ENCODE results near the gene AEBP2.
"Not testable (repeated sequence)": the region's sequence is repeated elsewhere in the genome, so short reads cannot be mapped to it uniquely, and the experiment has no call there.

GRCh38 chr12:19413582-19413981 is 25.7 kb upstream of the AEBP2 start:
- TF ChIP-seq CTCF (IDR thresholded peaks at IDR 0.05); POLR2A (IDR thresholded peaks at IDR 0.05); POLR2AphosphoS5 (IDR thresholded peaks at IDR 0.05; ENCODE audit: insufficient read depth in 1 of 2, low read depth in 1 of 2): not testable (repeated sequence)
